ENCODE data around the gene SOX18.

SOX18 gene

GRCh38 chr20:64083804-64084684, 34.6 kb upstream of the SOX18 start, which contains the start of gene LKAAEAR1:
TSS of gene LKAAEAR1 (minus strand) at chr20:64084398. CDS start at chr20:64084219, 179 bp downstream.
- DNase-seq (ENCODE audit: extremely low read depth, low read depth) = no peak
- peak within 1 kb of the TSS; percentile 31 for H3K4me3 ChIP-seq (replicated peaks; ENCODE audit: low read depth, low read length)
- TF ChIP-seq CTCF (IDR thresholded peaks at IDR 0.05; ENCODE audit: low read depth, low read length, missing control alignments) = no peak

- no peak for DNase-seq (ENCODE audit: extremely low read depth, low read depth)
- TF ChIP-seq CTCF (IDR thresholded peaks at IDR 0.05; ENCODE audit: low read depth, low read length, missing control alignments) = peak; percentile 46
- H3K4me3 ChIP-seq (replicated peaks; ENCODE audit: low read depth, low read length) = peak overlapping the region; percentile 31
Measured at GRCh38 chr20:64083378-64083803, 34.0 kb upstream of the SOX18 start.

GRCh38 chr20:64082820-64083377, 33.5 kb upstream of the SOX18 start:
- TF ChIP-seq CTCF (IDR thresholded peaks at IDR 0.05; ENCODE audit: low read depth, low read length, missing control alignments) = no peak
- DNase-seq (ENCODE audit: extremely low read depth, low read depth) = no peak
- peak overlapping the region; percentile 22 for H3K4me3 ChIP-seq (replicated peaks; ENCODE audit: low read depth, low read length)

GRCh38 chr20:64082126-64082731, 32.8 kb upstream of the SOX18 start:
- DNase-seq (ENCODE audit: extremely low read depth, low read depth) = no peak

GRCh38 chr20:64081624-64081964, 32.2 kb upstream of the SOX18 start:
- H3K4me3 ChIP-seq (replicated peaks; ENCODE audit: low read depth, low read length) = no peak overlapping the region
- DNase-seq (ENCODE audit: extremely low read depth, low read depth) = no peak
- no peak for TF ChIP-seq CTCF (IDR thresholded peaks at IDR 0.05; ENCODE audit: low read depth, low read length, missing control alignments)

More at GRCh38 chr20:64082126-64082731, 32.8 kb upstream of the SOX18 start:
- no peak overlapping the region for H3K4me3 ChIP-seq (replicated peaks; ENCODE audit: low read depth, low read length)
- no peak for TF ChIP-seq CTCF (IDR thresholded peaks at IDR 0.05; ENCODE audit: low read depth, low read length, missing control alignments)

- no peak for TF ChIP-seq CTCF (IDR thresholded peaks at IDR 0.05; ENCODE audit: low read depth, low read length, missing control alignments)
- H3K4me3 ChIP-seq (replicated peaks; ENCODE audit: low read depth, low read length) = no peak overlapping the region
- no peak for DNase-seq (ENCODE audit: extremely low read depth, low read depth)
Measured at GRCh38 chr20:64080813-64081623, 31.6 kb upstream of the SOX18 start.

Data from HFF-Myc (cell line).